H1 (cell line): ENCODE measurements around the gene PXDN. TPM values are rescaled to one million over a fixed set of nuclear protein-coding genes. Genes with fewer than 3 reads are reported as not detected.

Experiments
- ATF2 ChIP-seq: IDR thresholded peaks from 2 replicates; pipeline ENCODE4 v1.6.1; 2012; ENCODE audit warnings: low read length, inconsistent platforms
- MAFK ChIP-seq: IDR thresholded peaks from 2 replicates; pipeline ENCODE4 v1.6.1; 2012; ENCODE audit warnings: low read depth, mild to moderate bottlenecking, improper control_type of control experiment, low read length
- PHF8 ChIP-seq: fragments of 200-600 bp; sonication (generic); conservative IDR thresholded peaks from 2 replicates; pipeline ENCODE4 v1.7.1; 2012; ENCODE audit warnings: low read depth, mild to moderate bottlenecking, inconsistent platforms, low read length, moderate library complexity
- TCF12 ChIP-seq: IDR thresholded peaks from 2 replicates; pipeline ENCODE4 v1.6.1; 2011; ENCODE audit warnings: low read depth, mild to moderate bottlenecking, low read length
- TEAD4 ChIP-seq: IDR thresholded peaks from 2 replicates; pipeline ENCODE4 v1.6.1; 2012; ENCODE audit warnings: low read depth, low read length, inconsistent platforms, mixed read lengths
- polyA plus RNA-seq, 7 experiments: library from polyadenylated mRNA; depleted of rRNA in 3 of 7; stranded (reverse) in 5 of 7; unstranded in 2 of 7; fragments of >200 nt in 5 of 7; fragments of 200-250 nt in 2 of 7; gene quantifications; 1 replicate in 5 of 7; 2 replicates in 1 of 7; 4 replicates in 1 of 7; pipeline versions ENCODE4 v1.2.1 to v1.2.3, GENCODE V29; 2011 to 2013; ENCODE audit warnings: missing spikeins in 2 of 7, mixed read lengths in 2 of 7
- total RNA-seq: library from RNA; stranded (reverse); fragmentation: NEBNext Ultra II Directional; extraction: Animal tissue kit (Norgen Biotek cat#: 25700); gene quantifications from 2 replicates; pipeline ENCODE4 v1.2.1, GENCODE V29; 2021

PXDN gene
- total and polyA plus RNA-seq, 2 of the 8 experiments (the other 6 are each of a cell fraction or from before 2014, with no cell fraction given): 104 to 141 TPM

GRCh38 chr2:1721706-1722646 is 22.3 kb downstream of the PXDN start (continued):
- no peak for TF ChIP-seq ATF2
- TF ChIP-seq TEAD4: no peak
- TF ChIP-seq PHF8: no peak
- no peak for TF ChIP-seq TCF12
- no peak for TF ChIP-seq MAFK
